Stimulated activated CD4-positive, alpha-beta T cell treated with anti-CD3 and anti-CD28 coated beads, Interleukin-12 subunit alpha, Interleukin-12 subunit beta, amount 100 ng/mL, for 4 hours (primary cell): ENCODE measurements around the gene NRIP3.

Source experiments
- DNase-seq: peaks from one replicate; pipeline ENCODE4 v3.0.0-alpha.2; 2020

Gene NRIP3

DNA sequence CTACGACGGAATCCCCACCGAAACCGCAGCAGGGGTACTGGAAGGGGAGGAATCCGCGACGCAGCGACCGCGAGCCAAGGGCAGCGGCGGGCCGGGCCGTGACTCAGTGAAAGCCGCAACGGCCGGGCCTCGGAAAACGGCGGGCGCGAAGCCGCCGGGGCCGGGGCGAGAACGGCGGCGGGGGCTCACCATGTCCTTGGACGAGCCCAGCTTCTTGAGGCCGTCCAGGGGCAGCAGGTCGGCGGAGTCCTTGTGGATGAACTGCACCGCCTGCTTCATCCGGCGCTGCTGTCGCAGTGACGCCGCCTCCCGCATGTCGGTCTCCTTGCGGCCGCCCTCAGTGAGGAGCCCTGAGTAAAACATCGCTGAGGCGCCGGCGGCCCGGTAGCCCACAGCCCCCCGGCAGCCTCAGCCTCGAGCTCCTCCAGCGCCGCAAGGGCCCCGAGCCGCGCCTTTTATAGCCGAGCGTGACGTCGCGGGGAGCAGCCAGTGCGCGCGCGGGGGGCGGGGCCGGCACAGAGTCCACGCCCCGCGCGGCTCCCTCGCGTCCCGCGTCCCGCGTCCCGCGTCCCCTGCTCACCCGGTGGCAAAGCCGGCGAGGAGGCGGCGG is at the start of gene NRIP3:
Gene NRIP3 (minus strand): TSS at position 429 of the 610 bp plus-strand sequence. CDS start 66 bp downstream, at position 363.
- DNase-seq, result peak; percentile 66

DNA sequence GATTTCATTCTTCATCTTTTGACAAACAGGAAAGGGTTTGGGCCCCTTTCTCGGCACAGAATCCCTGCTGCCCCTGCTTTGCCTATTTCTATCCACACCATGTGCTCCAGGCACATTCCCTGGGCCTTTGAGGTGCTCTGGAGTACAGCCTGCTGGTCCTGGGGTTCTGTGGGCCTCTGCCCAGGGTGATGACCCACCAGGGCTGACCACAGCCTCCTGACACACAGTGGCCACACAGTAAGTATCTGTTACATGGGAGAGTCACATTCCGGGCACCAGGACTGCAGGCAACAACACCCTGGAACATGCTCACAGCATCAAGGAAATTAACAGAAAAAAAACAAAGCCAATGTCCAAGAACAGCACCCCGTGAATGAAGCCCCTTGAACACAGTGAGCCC is 48.5 kb upstream of the NRIP3 start:
- DNase-seq, result no peak

DNA sequence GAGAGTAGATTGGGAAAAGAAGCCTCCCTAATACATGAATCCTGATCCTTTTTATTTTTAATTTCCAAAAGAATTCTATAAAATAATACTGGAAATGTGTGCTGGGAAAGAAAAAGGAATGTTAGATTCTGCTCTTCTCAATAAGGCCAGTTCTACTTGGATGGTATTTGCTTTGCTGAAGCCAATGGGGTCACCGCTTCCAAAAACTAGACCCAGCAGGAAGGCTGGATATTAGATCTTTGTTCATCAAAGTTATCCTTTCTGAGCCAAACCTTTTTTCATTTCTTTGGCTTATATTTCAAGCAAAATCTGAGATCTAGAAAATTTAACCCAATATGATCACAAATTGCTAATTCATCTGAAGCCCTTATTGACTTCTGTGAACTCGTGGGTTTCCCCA is 46.2 kb upstream of the NRIP3 start:
- no peak for DNase-seq

DNA sequence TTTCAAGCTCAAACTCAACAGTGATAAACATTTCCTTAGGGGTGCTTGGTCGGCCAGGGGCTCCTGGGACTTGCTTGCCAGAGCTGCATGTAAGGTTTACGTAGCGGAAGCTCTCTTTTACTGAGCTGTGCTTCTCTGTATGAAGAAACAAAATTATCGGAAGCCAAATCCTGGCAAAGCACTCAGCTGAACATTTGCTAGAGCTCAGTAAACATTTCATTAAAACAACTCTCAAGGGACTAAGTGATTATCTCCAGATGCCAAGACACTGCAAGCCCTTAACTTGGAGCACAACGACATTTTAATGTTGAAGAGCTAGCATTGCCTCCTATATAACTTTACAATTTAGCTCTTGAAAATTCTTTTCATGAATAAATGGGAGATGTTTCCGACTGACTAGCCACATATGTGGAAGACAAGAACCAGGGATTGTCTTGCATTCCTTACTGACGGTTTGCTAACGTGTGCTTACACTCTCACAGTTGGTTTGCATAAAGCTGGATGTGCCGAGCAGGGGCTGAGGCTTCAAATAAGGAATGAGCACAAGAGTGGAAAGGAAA is 44.2 kb upstream of the NRIP3 start:
- DNase-seq, result no peak

DNA sequence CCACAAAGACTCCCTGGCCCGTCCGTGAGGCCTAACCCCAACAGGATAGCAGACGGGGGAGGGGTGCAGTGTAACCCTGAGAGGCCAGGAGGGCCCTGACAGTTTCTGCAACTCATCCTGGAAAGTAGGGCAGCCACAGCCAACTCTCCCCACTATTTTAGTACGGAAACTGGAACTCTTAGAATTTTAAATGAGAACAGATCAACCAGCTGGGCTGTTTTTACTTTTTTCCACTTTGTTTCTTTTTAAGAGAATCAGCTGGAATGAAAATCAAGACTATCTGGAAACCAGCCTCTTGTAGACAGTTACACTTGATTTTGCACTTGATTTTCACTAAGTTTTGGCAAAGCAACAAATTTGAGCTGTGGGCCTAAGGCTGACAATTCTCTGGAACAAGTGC is 42.7 kb upstream of the NRIP3 start:
- DNase-seq, result no peak

DNA sequence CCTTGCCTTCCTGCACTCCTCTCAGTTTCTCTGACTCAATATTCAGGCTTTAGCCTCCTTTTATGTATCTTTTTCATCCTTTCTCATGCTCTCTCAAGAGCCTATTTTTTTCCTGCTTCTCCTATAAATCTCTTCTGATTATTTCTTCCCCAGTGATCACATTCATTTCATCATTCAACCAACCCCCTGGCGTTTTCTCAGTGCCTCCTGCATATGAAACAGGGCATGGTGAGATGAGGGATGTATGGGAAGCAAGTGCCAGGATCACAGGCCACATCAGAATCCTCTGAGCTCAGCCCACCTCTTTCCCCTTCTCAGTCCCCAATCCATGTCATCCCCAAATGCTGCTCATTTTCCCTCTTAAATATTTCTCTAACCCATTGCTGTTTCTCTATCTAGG is 38.7 kb upstream of the NRIP3 start:
- no peak for DNase-seq

DNA sequence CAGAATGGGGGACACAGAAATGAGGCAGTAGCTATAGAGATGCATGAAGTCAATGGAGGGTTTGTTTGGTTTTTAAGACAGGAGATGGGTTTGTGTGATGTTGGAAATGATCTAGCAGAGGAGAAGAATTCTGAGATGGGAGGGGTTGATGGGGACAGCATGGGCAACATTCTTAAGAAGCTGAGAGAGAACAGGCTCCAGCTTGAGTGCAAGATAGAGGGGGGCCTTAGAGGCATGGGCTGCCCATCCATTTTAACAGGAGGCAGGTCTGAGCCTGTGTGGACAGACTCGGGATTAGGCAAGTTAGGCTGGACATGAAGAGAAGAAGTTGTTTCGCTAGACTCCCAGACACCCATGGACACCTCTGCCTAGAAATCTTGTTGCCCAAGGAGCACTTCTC is 37.9 kb upstream of the NRIP3 start:
- no peak for DNase-seq

DNA sequence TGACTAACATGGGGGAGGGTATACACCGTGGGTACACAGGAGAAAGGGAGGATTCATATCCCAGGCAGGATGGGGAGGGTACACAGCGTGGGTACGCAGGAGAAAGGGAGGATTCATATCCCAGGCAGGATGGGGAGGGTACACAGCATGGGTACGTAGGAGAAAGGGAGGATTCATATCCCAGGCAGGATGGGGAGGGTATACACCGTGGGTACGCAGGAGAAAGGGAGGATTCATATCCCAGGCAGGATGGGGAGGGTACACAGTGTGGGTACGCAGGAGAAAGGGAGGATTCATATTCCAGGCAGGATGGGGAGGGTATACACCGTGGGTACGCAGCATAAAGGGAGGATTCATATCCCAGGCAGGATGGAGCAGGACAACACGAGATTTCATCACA is 36.6 kb upstream of the NRIP3 start:
- DNase-seq, result no peak

DNA sequence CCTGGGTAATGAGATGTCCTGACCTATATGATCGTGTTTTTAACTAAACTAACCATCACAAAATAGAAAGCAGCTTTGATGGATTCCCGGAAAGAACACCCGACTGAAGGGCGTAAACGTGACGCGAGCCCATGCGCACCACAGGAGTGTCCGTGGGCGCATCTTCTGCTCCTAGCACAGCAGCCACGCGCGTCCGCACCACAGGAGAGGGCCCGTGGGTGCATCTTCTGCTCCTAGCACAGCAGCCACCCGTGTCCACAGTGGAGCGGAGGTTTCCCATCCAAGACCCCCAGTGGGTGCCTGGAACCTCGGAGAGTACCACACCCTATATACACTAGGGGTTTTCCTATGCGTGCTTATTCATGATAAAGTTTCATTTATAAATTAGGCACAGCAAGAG is 36.1 kb upstream of the NRIP3 start:
- DNase-seq, result no peak

DNA sequence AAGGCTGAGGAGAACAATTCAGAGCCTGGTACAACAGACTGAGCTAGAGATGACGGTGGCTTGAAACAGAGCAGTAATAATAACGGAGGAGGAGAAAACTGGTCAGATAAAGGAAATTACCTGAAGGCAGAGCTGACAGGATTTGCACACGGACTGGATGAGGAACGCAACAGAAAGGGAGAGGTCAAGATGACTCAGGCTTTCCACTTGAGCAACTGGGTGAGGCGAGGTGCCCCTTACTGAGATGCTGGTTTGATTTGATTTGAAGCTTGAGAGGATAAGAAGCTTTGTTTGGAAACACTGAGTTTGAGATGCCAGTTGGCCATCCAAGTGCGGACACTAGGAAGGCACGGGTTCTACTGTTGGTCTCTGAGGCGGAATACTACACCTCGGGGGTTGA is 35.4 kb upstream of the NRIP3 start:
- DNase-seq, result no peak

DNA sequence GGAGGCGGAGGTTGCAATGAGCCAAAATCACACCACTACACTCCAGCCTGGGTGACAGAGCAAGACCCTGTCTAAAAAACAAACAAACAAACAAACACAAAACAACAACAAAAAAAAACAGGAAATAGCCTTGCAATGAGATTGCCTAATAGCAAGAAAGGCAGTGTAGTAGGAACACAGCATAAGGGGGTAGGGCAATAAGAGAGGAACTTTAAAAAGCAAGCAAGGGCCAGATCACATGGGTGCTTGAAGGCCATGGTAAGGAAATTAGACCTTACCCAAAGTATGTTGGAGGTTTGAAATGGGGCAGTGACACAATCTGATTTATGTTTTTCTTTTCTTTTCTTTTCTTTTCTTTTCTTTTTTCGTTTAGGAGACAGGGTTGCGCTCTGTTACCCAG is 34.7 kb upstream of the NRIP3 start:
- no peak for DNase-seq

DNA sequence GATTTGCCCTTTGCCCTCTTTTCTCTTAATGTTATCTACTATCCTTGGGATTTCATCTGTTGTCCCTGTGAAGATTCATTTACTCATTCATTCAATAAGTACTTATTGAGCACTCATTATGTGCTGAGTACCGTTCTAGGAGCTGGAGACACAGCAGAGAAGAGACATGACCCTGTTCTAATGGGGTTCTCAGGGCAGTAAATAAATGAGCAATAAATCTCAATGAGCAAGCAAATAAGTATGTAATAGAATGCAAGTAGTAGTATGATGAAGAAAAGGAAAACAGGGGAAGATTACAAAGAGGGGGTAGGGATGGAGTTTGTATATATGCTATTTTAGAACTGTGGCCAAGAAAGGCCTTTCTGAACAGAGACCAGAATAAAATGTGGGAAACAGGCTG is 34.2 kb upstream of the NRIP3 start:
- DNase-seq, result no peak

DNA sequence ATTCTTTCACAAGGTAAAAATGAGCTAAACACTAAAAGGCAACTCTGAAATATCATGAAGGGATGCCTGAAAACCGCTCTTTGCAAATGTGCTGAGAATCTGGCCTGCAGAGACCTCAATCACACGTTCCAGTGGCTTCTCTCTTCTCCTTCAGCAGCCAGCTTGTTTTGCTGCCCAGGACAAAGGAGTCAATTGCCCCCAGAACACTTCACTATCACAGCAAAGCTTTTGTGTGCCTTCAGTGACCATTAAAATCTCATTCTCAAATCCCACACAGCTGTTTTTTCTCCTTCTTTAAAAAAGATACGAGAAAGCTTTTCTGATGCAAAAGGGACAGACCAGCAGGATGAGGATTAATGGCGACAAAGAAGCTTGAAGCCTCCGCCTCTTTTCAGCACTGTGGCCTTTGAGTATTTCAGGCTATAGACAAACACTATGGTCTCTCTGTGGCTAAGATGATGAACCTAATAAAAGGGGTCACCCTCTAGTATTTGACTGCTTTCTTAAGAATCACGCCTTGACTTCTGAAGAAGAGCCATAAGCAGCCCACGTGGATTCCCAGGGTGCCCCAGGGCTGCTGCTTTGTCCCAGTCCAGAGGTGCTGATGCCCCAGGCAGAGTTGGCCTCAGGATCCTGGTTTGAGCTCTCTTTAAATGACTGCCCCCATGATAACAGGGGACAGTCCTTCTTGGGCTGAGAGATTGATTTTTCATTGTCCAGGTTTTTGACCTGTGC is 33.4 kb upstream of the NRIP3 start:
- DNase-seq, result no peak

DNA sequence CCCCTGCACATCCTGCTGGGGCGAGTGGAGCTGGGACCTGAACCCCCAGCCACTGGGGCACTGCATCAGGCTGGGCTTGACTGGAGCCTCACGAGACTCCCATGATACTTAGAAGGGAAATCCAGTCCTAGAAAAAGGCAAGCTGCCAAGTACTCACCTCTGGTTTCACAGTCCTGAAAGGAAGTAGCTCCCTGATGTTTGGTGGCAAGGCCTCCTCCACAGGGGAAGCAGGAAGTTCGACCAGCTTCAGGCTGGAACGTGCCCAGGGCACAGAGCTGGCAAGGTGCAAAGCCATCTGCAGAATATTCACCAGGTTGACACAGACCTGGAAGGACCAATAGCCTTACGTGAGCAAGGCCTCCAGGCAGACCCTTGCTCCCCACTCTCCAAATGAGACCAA is 26.8 kb upstream of the NRIP3 start:
- no peak for DNase-seq

DNA sequence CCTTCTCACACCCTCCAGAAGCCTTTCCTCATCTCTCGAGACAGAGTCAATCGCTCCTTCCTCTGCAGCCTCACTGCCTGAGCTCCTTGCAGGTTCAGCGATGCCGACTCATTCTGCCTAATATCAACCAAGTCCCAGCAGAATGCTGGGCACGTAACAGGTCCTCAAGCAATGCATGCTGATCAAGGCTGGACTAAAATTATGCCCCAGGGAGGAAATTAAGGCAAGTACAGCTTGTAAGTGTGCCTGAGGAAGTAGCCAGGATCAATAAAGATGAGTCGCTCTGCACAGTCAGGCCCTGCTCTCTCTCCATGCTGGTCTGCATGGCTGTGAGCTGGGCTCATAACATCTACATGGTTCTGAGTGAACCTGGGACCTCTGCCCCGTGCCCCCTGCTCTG is 25.6 kb upstream of the NRIP3 start:
- no peak for DNase-seq

DNA sequence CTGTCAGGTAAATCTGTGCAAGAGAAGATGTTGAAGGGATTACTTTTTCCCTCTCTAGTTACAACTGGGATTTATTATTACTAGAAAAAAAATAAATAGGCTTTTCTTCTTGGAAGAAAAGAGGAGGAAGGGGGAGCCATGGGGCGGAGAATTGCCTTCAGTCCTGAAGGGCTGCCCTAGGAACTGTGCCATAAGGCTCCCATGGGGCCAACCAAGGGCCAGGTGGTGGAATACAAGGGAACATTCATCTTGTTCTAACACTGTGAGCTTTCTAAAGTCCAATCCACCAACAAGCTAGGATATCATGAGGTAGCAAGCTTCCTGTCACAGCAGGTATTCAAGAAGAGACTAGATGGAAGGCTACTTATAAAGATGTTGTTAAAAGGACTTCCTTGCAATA is 24.8 kb upstream of the NRIP3 start:
- DNase-seq, result no peak

DNA sequence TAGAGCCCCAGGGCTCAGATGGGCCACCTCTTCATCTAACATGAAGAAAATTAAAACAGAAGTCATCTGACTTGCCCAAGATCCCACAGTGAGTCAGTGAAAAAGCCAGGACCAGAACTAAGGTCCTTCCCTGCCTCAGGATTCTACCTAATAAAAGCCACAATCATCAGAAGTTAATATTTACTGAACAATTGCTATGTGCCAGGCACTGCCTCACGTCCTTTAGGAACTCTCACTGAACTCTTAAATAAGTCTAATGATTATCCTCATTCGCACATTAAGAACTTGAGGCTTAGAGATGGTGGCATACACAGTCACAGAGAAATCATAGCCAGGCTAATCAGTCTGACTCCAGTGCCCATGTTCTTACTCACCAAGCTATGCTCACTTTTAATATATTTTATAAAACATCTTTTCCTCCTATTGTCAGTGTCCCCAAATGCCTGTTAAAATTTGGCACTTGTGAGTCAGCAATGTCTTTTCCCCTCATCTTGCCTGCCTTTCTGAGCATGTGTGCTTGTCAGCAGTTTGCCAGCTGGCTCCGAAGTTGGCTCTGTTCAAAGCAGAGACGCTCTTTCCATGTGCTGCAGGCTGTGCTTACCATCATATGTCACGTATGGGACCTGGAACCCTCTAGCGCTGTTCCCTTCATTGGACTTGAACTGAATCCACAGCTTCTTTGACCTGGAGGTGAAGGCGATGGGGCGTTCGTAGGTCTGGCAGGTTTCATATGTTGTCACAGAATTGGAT is 21.5 kb upstream of the NRIP3 start:
- no peak for DNase-seq

DNA sequence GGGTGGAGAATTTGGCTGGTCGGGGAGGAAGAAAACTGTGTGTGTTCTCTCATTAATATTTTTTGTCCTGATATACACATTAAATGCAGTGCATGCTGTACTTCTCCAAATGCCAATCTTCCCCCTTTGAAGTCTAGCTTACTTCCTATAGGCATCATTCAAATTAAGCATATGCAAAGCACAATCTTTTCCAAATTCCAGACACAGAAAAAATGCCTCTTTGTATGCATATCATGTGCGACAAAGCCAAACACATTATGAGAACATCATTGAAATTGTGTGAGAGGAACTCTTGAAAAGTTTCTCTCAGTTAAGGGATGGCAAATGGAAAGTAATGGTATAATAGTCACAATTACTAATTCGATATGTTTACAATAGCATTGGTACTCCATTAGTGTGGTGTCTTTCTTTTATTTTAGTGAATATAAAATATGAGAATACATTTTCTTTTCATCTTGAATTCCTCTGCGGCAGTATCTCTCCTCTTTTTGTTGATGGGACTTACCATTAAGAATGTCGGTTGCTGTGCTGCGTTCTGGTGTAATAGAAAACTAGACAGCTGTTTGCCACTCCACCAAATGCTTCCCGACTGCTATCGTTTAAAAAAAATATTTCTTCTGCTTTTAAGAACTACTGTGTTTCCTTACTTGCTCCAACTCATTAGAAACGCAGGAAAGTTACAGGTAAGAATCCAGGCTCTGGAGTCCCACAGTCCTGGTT is 19.3 kb upstream of the NRIP3 start:
- DNase-seq, result no peak

DNA sequence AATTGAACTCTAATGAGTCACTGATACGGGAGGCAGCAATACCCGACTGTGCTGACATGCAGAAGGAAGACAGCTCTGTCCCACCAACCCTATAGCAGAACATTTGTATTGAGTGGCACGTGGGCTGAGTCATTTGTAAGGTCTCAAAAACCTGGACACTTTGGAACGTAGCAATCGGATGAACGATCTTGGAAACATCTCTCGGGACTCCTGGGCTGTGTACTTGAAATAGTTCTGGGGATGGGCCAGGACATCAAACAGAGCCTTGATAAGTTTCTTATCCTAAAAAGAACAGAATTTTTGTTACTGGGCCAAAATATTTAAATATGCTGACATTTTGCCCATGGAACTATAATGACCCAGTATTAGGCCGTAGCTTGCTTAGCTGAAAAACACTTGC is 17.1 kb upstream of the NRIP3 start:
- DNase-seq, result no peak

DNA sequence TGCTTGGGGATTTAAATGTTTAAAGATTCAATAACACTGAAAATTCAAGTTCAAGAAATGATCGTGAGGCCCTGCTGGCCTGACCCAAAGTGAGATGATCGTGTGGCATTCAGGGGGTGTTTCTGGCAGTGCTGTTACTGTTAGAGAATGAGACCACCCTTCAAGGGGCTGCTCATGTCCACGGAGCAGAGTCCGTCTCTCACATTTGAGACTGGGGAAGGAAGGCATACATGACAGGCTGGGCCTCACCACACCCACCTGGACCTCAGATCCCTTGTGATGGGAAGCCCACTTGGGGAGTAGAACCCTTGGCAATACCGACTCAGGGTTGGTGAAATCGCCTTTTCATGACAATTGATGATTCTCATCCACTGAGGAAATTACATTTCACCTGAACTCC is 16.1 kb upstream of the NRIP3 start:
- no peak for DNase-seq

DNA sequence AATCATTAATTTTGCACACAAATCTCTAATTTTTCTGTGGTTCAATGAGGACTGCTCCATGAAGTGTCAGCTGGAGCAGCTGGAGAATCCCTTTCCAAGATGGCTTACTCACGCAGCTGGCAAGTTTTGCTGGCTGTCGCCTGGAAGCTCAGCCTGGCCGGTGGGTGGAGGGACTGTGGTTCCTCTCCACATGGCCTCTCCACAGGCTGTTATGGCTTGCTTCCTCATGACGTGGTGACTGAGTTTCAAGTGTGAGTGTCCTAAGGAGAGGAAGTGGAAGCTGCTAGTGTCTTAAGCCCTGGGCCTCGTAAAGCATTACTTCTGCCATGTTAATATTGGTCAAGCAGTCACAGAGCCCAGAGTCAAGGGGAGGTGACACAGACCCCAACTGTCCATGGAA is 14.0 kb upstream of the NRIP3 start:
- DNase-seq, result no peak

DNA sequence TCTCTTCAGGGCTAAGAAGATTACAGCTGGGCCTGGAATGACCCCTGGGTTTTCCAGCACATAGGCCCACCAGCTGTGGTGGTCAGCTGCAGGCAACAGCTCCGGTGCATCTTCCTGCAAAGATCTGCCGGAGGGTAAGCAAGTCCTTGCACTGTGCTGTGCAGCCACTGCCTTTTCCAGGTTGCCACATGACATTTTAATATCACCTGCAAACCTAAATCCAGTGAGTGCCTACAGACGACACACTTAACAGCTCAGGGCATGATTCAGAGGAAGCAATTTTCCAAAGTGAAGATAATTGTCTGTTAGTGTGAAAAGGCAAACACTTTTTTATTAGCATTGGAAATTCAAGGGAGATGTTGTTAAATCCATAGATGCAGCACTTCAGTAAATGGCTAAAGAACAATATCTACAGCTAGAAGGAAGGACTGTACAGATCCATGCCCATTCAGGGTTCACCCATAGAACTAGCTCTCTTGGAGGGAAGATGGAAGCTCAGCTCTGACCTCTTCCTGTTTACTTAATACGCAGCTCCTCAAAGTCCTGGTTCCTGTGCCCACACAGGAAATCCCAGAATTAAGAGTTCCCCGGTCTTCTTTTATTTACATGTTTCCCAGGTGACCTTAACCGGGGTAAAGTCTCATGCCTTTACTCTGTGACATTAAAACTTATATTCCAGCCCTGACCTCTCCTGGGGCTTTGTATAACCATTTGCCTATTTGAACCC is 13.3 kb upstream of the NRIP3 start:
- DNase-seq, result no peak

DNA sequence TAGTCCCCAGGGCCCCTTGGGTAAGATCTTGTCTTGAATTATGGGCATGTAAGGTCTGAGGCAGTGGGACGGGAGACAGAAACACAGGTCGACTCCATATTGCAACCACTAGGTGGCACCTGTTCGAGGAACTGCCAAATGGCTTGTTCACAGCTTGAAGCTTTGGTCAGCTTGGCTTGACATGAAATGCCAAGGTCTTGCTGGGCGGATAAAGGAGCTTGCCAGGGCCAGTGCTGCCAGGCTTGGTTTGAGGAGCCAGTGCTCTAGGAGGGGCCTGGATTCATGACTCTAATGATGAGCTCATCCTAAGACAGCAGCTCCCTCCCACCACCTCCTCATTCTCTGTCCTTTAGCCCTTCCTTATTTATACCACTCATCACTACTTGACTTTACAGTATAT is 11.9 kb upstream of the NRIP3 start:
- peak; percentile 30 for DNase-seq
